ENCODE measurements around the gene B4GALNT4.
A peak's percentile ranks its signal among the peaks of the same experiment; 100 is the strongest.
"Not testable (repeated sequence)": the region's sequence is repeated elsewhere in the genome, so short reads cannot be mapped to it uniquely, and the experiment has no call there.

Gene B4GALNT4

GRCh38 chr11:409008-409599 is 39.8 kb downstream of the B4GALNT4 start:
- no peak for DNase-seq

DNA sequence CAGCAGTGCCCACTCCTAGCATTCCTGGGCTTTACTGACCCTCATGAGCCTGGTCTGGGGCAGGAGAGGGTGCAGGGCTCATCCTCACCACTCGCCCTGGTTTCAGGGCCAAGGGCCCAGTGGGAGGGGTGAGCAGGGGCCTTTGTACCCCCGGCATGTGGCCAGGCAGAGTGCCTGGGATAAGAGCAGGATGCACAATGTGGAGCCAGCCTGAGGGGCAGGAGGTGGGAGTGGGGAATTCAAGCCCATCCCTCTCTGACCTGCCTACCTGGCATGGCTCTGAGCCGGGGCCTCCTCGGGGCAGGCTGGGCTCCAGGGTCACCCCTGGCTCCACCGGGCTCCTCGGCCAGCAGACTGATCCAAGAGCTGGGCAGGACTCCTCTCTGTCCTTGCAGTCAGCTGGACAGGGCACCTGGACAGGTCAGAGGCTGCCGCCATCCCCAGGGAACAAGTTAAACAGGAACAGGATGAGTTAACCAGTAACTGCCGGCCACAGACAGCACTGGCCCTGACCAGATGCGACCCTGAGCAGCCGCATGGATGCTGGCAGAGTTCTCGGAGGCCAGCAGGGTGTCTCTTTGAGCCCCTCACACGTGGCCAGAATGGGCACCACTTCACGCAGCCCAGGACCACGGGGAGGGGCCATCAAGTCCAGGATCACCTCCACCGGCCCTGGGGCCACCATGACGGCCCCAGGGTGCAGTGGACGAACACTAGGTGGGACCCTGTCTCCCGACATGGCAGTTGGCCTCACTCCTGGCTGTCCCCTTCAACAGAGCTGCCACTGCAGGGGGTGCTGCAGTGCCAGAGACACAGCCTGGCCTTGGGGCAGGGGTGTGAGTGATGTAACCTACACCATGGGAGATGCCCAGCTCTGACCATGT is 40.5 kb downstream of the B4GALNT4 start:
- DNase-seq = no peak

GRCh38 chr11:410711-411110 is 41.4 kb downstream of the B4GALNT4 start:
- DNase-seq = not testable (repeated sequence)

GRCh38 chr11:411520-411919 is 42.2 kb downstream of the B4GALNT4 start:
- not testable (repeated sequence) for DNase-seq

DNA sequence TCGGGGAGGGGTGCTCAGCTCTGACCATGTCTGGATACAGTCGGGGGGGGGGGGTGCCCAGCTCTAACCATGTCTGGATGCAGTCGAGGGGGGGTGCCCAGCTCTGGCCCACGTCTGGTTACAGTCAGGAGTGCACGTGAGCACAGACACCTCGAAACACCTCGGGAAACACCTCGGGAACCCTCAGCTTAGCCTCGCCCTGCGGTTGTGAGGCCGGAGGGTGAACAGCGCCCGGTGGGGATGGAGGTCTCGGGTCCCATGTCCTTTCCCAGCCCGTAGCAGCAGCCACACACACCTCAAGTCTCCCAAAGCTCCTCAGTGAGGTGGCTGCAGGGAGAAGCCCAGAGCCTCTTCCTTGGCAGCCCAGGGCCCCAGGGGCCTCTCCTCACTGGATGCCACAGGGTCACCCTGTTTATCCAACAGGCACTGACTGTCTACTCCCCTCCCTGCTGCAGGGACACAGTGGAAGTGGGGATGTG is 43.4 kb downstream of the B4GALNT4 start:
- no peak for DNase-seq

GRCh38 chr11:413120-414081 is 44.1 kb downstream of the B4GALNT4 start:
- DNase-seq = no peak

DNA sequence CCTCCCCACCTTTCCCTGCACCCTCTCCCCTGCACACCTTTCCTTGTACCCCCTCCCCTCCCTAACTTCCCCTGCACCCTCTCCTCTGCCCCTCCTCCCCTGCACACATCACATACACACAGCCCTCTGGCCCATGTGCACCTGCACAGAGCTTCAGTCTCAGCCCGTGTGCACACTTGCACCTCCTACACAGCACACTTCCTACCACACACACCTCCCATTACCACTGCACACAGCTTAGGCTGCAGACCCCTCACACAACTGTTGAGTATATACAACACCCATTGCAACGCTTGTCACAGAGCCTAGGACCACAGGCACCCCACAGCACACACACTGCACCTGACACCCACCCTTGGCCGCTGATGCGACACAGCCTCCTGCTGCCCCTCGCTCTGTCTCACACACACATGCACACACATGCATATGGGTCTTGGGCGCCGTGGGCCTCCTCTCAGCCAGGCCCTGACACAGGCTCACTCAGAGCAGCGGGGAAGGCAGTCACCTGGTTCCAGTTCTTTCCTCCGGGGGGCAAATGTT is 45.1 kb downstream of the B4GALNT4 start:
- no peak for DNase-seq

DNA sequence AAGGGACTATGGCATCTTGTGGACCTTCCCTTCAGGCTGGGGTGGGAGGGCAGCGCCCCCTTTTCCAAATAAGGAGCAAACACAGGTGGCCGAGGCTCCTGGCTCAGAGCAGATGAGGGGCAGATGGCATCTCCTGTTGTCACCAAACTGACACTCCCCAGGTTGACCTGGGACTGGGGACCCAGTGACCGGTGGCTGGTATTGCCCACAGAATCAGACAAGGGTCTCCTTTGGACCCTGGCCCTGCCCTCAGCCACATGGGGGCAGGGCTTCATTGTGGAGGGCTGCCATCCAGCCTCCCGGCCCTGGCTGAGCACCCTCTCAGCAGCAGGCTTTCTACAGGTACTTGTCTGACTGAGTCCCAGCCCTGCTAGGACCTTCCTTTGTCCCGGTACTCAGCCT is 46.3 kb downstream of the B4GALNT4 start:
- no peak for DNase-seq

- peak; percentile 45 for DNase-seq
Measured at GRCh38 chr11:416051-416756, 46.9 kb downstream of the B4GALNT4 start.

DNA sequence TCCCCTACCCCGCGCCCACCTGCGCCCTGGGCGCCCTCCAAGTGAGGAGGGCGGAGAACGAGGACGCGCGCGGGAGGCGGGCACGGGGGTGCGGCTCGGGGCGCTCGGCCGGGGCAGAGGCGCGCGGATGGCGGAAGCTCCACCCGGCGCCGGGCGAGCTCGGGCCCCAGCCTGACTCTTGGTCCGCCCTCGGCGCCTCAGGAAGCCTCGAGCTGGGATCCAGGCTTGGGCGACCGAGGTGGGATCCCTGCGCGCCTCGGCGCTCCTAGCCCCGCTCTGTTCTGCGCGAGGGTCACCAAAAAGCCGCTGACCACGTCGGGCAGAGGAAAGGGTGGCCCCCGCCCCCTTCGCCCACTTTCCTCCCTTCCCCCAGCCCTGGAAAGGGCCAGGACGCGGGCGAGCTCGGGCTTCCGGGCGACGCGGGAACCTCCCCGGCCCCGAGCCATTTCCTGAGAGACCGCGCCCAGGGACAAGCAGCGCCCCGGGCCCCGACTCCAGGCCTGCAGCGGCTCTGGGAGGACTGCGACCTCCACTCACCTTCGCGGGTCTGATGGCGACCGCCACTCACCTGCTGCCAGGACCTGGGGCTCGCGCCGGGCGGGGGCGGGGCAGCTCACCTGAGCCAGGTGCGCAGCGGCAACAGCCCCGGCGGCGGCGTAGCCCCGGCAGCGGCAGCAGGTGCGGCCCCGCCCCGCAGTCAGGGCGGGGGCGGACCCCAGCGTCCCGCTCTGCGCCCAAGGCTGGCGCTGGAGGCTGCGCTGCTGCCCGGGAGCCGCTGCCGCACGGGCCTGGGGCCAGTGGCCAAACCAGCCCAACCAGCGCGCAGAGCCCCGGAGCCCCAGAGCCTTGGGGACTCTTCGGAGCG is 47.7 kb downstream of the B4GALNT4 start:
- DNase-seq = peak; percentile 45

DNA sequence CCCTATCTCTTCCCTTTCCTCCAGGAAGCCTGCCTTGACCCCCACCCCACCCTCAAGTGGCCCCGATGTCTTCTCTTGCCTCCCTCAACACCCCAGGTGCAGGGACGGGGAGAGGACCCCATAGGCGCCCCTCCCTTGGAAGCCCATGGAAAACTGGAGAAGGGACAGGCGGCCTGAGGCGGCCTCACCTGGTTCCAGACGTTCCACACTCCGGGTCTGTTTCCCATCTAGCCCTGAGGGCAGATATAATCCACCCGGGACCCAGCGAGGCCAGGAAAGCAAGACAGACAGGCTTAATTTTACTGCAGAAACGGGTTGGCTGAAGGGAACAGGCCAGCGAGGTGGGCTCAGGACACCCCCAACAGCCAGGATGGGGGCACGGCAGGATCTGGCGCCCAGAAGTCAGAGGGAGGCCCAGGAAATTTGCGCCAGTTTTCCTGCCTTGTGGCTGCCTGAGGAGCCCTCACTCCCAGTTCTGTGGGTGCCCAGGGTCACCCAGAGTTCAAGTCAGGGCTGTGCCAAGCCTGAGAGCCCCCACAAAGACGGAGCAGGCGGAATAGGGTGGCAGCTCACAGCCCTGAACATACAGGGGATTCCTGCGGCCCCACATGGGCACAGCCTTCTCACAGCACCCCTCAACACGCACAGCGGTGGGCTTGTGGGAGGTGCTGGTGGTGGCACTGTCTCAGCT is 48.5 kb downstream of the B4GALNT4 start:
- DNase-seq = no peak

GRCh38 chr11:418343-419247 is 49.3 kb downstream of the B4GALNT4 start:
- DNase-seq = no peak

DNA sequence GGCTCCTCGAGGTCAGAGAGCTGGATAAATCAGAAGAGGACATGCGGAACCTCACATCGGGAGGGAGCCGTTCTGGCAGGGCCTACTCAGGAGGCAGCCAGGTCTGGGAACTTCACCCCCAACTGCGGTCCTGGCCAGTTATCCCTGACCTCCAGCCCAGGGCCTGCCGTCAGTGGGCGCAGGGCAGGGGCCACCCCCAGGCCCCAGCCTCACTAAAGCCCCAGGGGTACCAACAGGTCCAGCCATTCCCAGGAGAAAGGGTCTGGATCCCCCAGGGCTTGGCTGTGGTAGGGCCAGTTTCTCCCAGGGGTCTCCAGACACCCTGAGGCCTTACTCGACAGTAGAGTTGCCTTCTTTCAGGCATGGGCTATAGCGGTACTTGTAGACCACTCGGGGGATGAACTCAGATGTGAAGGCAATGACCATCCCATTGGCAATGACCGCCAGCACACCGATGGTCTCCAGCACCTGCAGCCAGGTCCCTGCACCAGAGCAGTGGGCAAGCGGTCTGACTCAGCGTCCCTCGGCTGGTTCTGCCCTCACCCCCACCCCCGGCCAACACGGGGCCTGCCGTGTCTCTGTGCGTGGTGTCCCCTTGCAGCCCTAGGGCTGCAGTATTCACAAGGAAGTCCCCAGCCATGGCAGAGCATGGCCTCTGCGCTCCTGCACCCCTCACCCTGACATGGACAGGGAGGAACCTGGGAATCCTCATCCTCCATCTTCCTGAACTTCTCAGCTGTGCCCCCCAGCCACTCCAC is 50.1 kb downstream of the B4GALNT4 start:
- no peak for DNase-seq

- no peak for DNase-seq
Measured at GRCh38 chr11:420054-420910, 51.0 kb downstream of the B4GALNT4 start.

GRCh38 chr11:420911-421321 is 51.6 kb downstream of the B4GALNT4 start:
- no peak for DNase-seq

GRCh38 chr11:422249-422656 is 53.0 kb downstream of the B4GALNT4 start:
- no peak for DNase-seq

DNA sequence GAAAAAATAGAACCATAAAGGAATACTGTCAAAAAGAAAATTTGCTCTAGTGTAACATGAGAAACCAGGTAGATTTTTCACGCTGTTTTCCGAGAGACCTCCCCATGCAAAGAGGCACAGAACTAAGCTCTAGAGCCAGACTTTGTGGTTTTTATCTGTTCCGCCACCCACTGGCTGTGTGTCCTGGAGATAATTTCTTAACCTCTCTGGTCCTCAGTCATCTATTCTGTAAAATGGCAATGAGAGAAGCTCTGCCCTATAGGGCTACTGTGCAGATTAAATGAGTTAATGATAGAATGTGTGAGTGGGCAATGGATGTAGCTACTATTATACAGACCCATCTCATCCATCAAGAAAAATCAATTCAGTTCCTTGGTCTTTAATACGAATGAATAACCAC is 54.9 kb downstream of the B4GALNT4 start:
- no peak for DNase-seq

DNA sequence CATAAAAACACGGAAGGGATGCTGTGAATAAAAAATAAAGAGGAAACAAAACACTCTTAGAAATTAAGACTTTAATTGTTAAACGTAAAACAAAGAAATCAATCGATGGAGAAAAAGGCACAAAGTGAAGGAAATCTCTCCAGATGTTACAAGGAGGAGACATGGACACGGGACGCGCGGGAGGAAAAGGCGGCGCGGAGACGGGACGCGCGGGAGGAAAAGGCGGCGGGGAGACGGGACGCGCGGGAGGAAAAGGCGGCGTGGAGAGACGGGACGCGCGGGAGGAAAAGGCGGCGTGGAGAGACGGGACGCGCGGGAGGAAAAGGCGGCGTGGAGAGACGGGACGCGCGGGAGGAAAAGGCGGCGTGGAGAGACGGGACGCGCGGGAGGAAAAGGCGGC is 55.5 kb downstream of the B4GALNT4 start:
- not testable (repeated sequence) for DNase-seq
